ENCODE measurements around the gene POGK. TPM values are rescaled to one million over a fixed set of nuclear protein-coding genes. Genes with fewer than 3 reads are reported as not detected.
"Not testable (repeated sequence)": the region's sequence is repeated elsewhere in the genome, so short reads cannot be mapped to it uniquely, and the experiment has no call there.

The POGK gene
- total RNA-seq, 2 experiments from 2014 or later, result 16.1 to 17.6 TPM

GRCh38 chr1:166875302-166875733 is 36.0 kb downstream of the POGK start:
- peak overlapping the region; percentile 88 for H3K27ac Mint-ChIP-seq
- ATAC-seq (ENCODE audit: poor library complexity) (no peak), DNase-seq (peak in 1 of 14 experiments; percentile 21)
- peaks cover 64% of the 10 kb centered on the region for H3K4me1 Mint-ChIP-seq (ENCODE audit: low read depth)
- no peaks in the 10 kb centered on the region for H3K27me3 Mint-ChIP-seq
- peak overlapping the region in 1 of 2 donors; percentile 73 for H3K27ac ChIP-seq (ENCODE audit: low read depth in 1 of 2, low read length in 2 of 2)
- no peak for TF ChIP-seq CTCF (IDR thresholded peaks at IDR 0.05)
- no peaks in the 10 kb centered on the region for H3K9me3 Mint-ChIP-seq
- no peaks in the 10 kb centered on the region for H3K9me3 ChIP-seq (ENCODE audit: control insufficient read depth in 1 of 2, insufficient read depth in 1 of 2, low read length in 2 of 2)
- H3K27me3 ChIP-seq (ENCODE audit: control insufficient read depth in 1 of 2, insufficient read depth in 2 of 2, low read length in 2 of 2), result no peaks in the 10 kb centered on the region
- intact Hi-C loops (cut with DNase I, micrococcal nuclease), result loop anchor here (5.0 kb wide), 4 partner anchors 38 to 1062 kb away; partner anchors contain the start of genes DCAF6 (in 1 of the 2), MPC2 (in 1 of the 2) and POGK (in 1 of the 2)
- peak overlapping the region; percentile 75 for H3K4me3 ChIP-seq (ENCODE audit: low read length)
- ChIA-PET POLR2A (interaction anchor here (0.6 to 2.9 kb wide), 11 partner anchors 9 to 1061 kb away, joined by 3 to 60 read pairs (median 5); partner anchors contain the start of genes CD247, CREG1, DCAF6 and POGK), CTCF (interaction anchor here (1.5 to 2.6 kb wide), 2 partner anchors 35 to 36 kb away, joined by 8 to 14 read pairs; partner anchors contain the start of gene POGK)
- H3K36me3 Mint-ChIP-seq (ENCODE audit: low read depth), result peaks cover 6% of the 10 kb centered on the region
- peaks cover 27% of the 10 kb centered on the region for H3K4me1 ChIP-seq (ENCODE audit: insufficient read depth, low read length)
- H3K4me3 Mint-ChIP-seq, result peak overlapping the region; percentile 89
- no peaks in the 10 kb centered on the region for H3K36me3 ChIP-seq (ENCODE audit: insufficient read depth, low read length)

GRCh38 chr1:166875734-166876539 is 36.7 kb downstream of the POGK start, which contains the start of gene TADA1:
TSS of gene TADA1 (minus strand) at chr1:166876264. CDS start at chr1:166876233, 31 bp downstream.
- peaks cover 6% of the 10 kb centered on the region for H3K36me3 Mint-ChIP-seq (ENCODE audit: low read depth)
- ATAC-seq (ENCODE audit: poor library complexity), result peak; percentile 89
- CTCF ChIA-PET, result interaction anchor here (0.9 to 2.6 kb wide), 6 partner anchors 15 to 392 kb away, joined by 3 to 14 read pairs (median 5); partner anchors contain the start of gene POGK
- Histone ChIP-seq H3K9me3 (ENCODE audit: control insufficient read depth in 1 of 2, insufficient read depth in 1 of 2, low read length in 2 of 2) (no peaks in the 10 kb centered on the region), H3K27ac (ENCODE audit: low read depth in 1 of 2, low read length in 2 of 2) (peak within 1 kb of the TSS; percentile 52 to 73), H3K4me1 (ENCODE audit: insufficient read depth, low read length) (peaks cover 27% of the 10 kb centered on the region), H3K27me3 (ENCODE audit: control insufficient read depth in 1 of 2, insufficient read depth in 2 of 2, low read length in 2 of 2) (no peaks in the 10 kb centered on the region), H3K4me3 (ENCODE audit: low read length) (peak within 1 kb of the TSS; percentile 75), H3K36me3 (ENCODE audit: insufficient read depth, low read length) (no peaks in the 10 kb centered on the region)
- H3K27ac Mint-ChIP-seq, result peak within 1 kb of the TSS; percentile 88
- H3K4me3 Mint-ChIP-seq, result peak within 1 kb of the TSS; percentile 92
- no peak for TF ChIP-seq CTCF (IDR thresholded peaks at IDR 0.05)
- intact Hi-C loops (cut with DNase I, micrococcal nuclease), result loop anchor here (1.0 to 5.0 kb wide), 5 partner anchors 37 to 1061 kb away; partner anchors contain the start of genes POGK (in 2 of the 2), DCAF6 (in 1 of the 2) and MPC2 (in 1 of the 2)
- POLR2A ChIA-PET, result interaction anchor here (0.6 to 2.9 kb wide), 22 partner anchors 8 to 1060 kb away, joined by 3 to 60 read pairs (median 4); partner anchors contain the start of genes CD247, CREG1, DCAF6 and POGK
- H3K4me1 Mint-ChIP-seq (ENCODE audit: low read depth), result peaks cover 58% of the 10 kb centered on the region
- peak; percentile 94 to 99 (median 98) for DNase-seq
- H3K9me3 Mint-ChIP-seq, result no peaks in the 10 kb centered on the region
- no peaks in the 10 kb centered on the region for H3K27me3 Mint-ChIP-seq

- Mint-ChIP-seq H3K4me1 (ENCODE audit: low read depth) (peaks cover 53% of the 10 kb centered on the region), H3K36me3 (ENCODE audit: low read depth) (peaks cover 6% of the 10 kb centered on the region), H3K27me3 (no peaks in the 10 kb centered on the region), H3K4me3 (peak overlapping the region; percentile 92), H3K27ac (peak overlapping the region; percentile 88), H3K9me3 (no peaks in the 10 kb centered on the region)
- ATAC-seq (ENCODE audit: poor library complexity), result peak; percentile 4
- DNase-seq, result no peak
- POLR2A ChIA-PET, result interaction anchor here (0.7 to 2.9 kb wide), 19 partner anchors 9 to 1059 kb away, joined by 3 to 60 read pairs (median 4); partner anchors contain the start of genes CREG1, POGK and POU2F1
- CTCF ChIA-PET, result interaction anchor here (0.9 to 2.6 kb wide), 6 partner anchors 15 to 392 kb away, joined by 3 to 14 read pairs (median 5); partner anchors contain the start of gene POGK
- peak; percentile 36 for TF ChIP-seq CTCF (IDR thresholded peaks at IDR 0.05)
- H3K9me3 ChIP-seq (ENCODE audit: control insufficient read depth in 1 of 2, insufficient read depth in 1 of 2, low read length in 2 of 2), result no peaks in the 10 kb centered on the region
- H3K36me3 ChIP-seq (ENCODE audit: insufficient read depth, low read length), result no peaks in the 10 kb centered on the region
- no peaks in the 10 kb centered on the region for H3K27me3 ChIP-seq (ENCODE audit: control insufficient read depth in 1 of 2, insufficient read depth in 2 of 2, low read length in 2 of 2)
- H3K27ac ChIP-seq (ENCODE audit: low read depth in 1 of 2, low read length in 2 of 2), result peak overlapping the region in 1 of 2 donors; percentile 52
- intact Hi-C loops (cut with DNase I, micrococcal nuclease), result loop anchor here (1.0 to 5.0 kb wide), 5 partner anchors 37 to 1061 kb away; partner anchors contain the start of genes POGK (in 2 of the 2), DCAF6 (in 1 of the 2) and MPC2 (in 1 of the 2)
- peaks cover 27% of the 10 kb centered on the region for H3K4me1 ChIP-seq (ENCODE audit: insufficient read depth, low read length)
- H3K4me3 ChIP-seq (ENCODE audit: low read length), result peak overlapping the region; percentile 75
Observed at GRCh38 chr1:166876540-166876838, 37.2 kb downstream of the POGK start.

- H3K27me3 ChIP-seq (ENCODE audit: control insufficient read depth in 1 of 2, insufficient read depth in 2 of 2, low read length in 2 of 2); H3K27ac Mint-ChIP-seq; H3K36me3 Mint-ChIP-seq (ENCODE audit: low read depth); H3K9me3 Mint-ChIP-seq; H3K27ac ChIP-seq (ENCODE audit: low read depth in 1 of 2, low read length in 2 of 2); H3K9me3 ChIP-seq (ENCODE audit: control insufficient read depth in 1 of 2, insufficient read depth in 1 of 2, low read length in 2 of 2); H3K36me3 ChIP-seq (ENCODE audit: insufficient read depth, low read length); DNase-seq; POLR2A ChIA-PET; H3K4me3 ChIP-seq (ENCODE audit: low read length); ATAC-seq (ENCODE audit: poor library complexity); H3K4me3 Mint-ChIP-seq: not testable (repeated sequence)
- peaks cover 12% of the 10 kb centered on the region for H3K27me3 Mint-ChIP-seq
- intact Hi-C loops (cut with DNase I, micrococcal nuclease), result loop anchor here (5.0 kb wide), 4 partner anchors 41 to 1059 kb away; partner anchors contain the start of genes DCAF6 (in 1 of the 2), MPC2 (in 1 of the 2) and POGK (in 1 of the 2)
- H3K4me1 Mint-ChIP-seq (ENCODE audit: low read depth), result peaks cover 36% of the 10 kb centered on the region
- peaks cover 23% of the 10 kb centered on the region for H3K4me1 ChIP-seq (ENCODE audit: insufficient read depth, low read length)
- CTCF ChIA-PET, result interaction anchor here (1.3 to 1.6 kb wide), 2 partner anchors 32 to 181 kb away, joined by 5 to 9 read pairs; no protein-coding TSS in a partner anchor
Observed at GRCh38 chr1:166878173-166878917, 39.1 kb downstream of the POGK start.

All from CD4-positive, alpha-beta T cell (primary cell).